ENCODE data around the gene TOMM5. TPM values are rescaled to one million over a fixed set of nuclear protein-coding genes. Genes with fewer than 3 reads are reported as not detected.

TOMM5 gene
- total RNA-seq, 1 donor from 2014 or later = 64.5 TPM

DNA sequence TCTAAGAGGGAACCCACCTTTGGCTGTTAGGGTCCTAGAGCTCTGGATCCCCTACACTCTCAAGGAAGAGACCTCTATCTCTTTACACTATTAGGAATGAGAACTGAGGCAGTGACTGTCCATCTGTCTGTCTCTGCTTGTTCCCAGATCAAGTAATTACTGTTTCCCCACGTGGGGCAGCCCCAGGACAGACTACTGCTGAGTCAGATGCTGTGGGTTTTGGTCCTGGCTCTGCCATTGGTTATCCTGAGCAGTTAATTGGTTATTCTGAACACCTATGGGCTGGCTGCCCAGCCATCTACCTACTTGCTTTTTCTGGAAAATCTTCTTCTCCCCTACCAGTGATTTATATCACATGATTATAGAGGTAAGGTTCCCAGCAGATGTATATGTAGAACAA is 49.5 kb downstream of the TOMM5 start:
- Histone ChIP-seq H3K36me3 (peaks cover 2 to 5% of the 10 kb centered on the region in 2 donors), H3K9me3 (no peaks in the 10 kb centered on the region), H3K4me3 (no peak overlapping the region), H3K27me3 (no peaks in the 10 kb centered on the region), H3K4me1 (no peaks in the 10 kb centered on the region), H3K27ac (no peak overlapping the region)
- TF ChIP-seq, protein P1, sequence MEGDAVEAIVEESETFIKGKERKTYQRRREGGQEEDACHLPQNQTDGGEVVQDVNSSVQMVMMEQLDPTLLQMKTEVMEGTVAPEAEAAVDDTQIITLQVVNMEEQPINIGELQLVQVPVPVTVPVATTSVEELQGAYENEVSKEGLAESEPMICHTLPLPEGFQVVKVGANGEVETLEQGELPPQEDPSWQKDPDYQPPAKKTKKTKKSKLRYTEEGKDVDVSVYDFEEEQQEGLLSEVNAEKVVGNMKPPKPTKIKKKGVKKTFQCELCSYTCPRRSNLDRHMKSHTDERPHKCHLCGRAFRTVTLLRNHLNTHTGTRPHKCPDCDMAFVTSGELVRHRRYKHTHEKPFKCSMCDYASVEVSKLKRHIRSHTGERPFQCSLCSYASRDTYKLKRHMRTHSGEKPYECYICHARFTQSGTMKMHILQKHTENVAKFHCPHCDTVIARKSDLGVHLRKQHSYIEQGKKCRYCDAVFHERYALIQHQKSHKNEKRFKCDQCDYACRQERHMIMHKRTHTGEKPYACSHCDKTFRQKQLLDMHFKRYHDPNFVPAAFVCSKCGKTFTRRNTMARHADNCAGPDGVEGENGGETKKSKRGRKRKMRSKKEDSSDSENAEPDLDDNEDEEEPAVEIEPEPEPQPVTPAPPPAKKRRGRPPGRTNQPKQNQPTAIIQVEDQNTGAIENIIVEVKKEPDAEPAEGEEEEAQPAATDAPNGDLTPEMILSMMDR (IDR thresholded peaks at IDR 0.05) = no peak
- DNase-seq (ENCODE audit: low spot score in 2 of 2) = no peak
- intact Hi-C loops (cut with DNase I) = no loop called here

DNA sequence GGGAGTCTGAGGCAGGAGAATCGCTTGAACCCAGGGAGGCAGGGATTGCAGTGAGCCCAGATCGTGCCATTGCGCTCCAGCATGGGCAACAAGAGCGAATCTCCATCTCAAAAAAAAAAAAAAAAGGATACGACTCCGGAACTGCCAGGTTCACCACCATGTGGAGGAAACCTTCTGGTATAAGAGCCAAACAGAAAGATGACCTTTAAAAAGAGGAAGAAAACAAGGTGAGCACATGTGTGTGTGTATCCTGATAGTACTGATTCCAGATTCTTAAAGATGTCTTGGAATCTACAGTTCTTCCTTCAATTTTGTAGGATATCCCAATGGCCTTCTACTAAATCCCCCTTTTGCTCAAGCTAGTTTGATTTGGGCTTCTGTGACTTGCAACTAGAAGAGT is 49.9 kb downstream of the TOMM5 start:
- TF ChIP-seq, protein P1 (IDR thresholded peaks at IDR 0.05) = no peak
- Histone ChIP-seq H3K9me3 (no peaks in the 10 kb centered on the region), H3K36me3 (peaks cover 5 to 9% of the 10 kb centered on the region in 2 donors), H3K27me3 (no peaks in the 10 kb centered on the region), H3K4me3 (no peak overlapping the region), H3K4me1 (no peaks in the 10 kb centered on the region), H3K27ac (no peak overlapping the region)
- intact Hi-C loops (cut with DNase I) = no loop called here
- DNase-seq (ENCODE audit: low spot score in 2 of 2) = no peak

DNA sequence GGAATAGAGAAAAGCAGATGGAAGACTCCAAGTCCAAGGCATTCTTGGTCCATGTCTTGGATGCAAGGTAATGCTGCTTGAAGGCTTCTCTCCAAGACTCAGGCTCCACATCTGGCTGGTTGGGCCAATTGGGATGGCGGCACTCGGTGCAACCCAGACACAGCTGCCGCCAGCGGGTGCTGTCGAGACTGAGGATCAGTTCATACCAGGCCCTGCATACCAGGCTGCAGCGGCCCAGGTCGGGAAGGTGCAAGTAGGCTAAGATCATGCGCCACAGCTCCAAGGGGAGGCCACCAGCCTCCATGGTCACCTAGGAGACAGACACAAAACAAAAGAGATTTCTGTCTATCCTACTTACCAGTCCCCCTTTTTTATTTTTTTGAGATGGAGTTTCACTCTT is 50.9 kb downstream of the TOMM5 start:
- Histone ChIP-seq H3K9me3 (no peaks in the 10 kb centered on the region), H3K4me1 (no peaks in the 10 kb centered on the region), H3K27ac (no peak overlapping the region), H3K4me3 (no peak overlapping the region), H3K36me3 (peaks cover 15 to 19% of the 10 kb centered on the region in 2 donors), H3K27me3 (no peaks in the 10 kb centered on the region)
- TF ChIP-seq, protein P1 (IDR thresholded peaks at IDR 0.05) = no peak
- intact Hi-C loops (cut with DNase I) = no loop called here
- DNase-seq (ENCODE audit: low spot score in 2 of 2) = no peak

DNA sequence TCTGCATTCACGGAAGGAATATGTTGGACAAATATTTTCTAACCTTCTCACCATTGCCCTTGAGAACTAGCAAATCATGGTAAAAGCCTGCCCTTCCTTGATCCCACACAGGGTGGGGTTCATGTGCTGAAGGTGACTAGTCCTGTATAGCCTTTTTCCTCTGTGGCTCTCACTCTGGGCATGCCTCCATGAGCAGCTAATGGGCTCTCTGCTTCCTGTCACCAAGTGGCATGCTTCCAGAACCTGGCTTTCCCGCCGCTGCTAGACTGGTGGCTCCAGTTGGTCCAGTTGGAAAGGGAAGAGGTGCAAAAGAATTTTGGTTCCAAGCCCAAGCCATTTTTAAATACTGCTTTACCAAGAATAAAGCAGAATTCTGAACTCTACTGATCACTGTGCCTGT is 51.8 kb downstream of the TOMM5 start:
- no peaks in the 10 kb centered on the region for H3K27me3 ChIP-seq
- H3K36me3 ChIP-seq = peaks cover 16 to 27% of the 10 kb centered on the region in 2 donors
- no peak overlapping the region for H3K4me3 ChIP-seq
- intact Hi-C loops (cut with DNase I) = no loop called here
- H3K4me1 ChIP-seq = no peaks in the 10 kb centered on the region
- H3K9me3 ChIP-seq = no peaks in the 10 kb centered on the region
- H3K27ac ChIP-seq = no peak overlapping the region
- TF ChIP-seq, protein P1 (IDR thresholded peaks at IDR 0.05) = no peak
- DNase-seq (ENCODE audit: low spot score in 2 of 2) = no peak

DNA sequence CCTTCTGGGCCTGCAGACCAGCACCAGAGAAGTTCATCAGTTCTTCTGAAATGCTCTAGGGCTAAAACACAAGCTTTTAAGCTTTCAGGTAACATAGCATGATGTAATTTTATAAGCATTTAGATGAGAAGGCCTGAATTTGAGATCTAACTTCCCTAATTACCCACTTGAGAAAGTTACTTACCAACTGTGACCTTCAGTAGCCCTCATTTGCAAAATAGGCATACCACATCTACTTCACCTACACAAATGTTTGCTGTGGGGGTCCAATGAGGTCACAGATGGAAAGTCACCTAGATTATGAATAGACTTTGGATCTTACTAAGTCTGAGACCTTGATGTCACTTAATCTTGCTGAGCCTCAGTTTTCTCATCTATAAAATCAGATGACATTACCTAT is 52.8 kb downstream of the TOMM5 start:
- TF ChIP-seq, protein P1 (IDR thresholded peaks at IDR 0.05) = no peak
- Histone ChIP-seq H3K4me1 (no peaks in the 10 kb centered on the region), H3K4me3 (no peak overlapping the region), H3K9me3 (no peaks in the 10 kb centered on the region), H3K27me3 (no peaks in the 10 kb centered on the region), H3K36me3 (peaks cover 16 to 32% of the 10 kb centered on the region in 2 donors), H3K27ac (no peak overlapping the region)
- intact Hi-C loops (cut with DNase I) = no loop called here
- DNase-seq (ENCODE audit: low spot score in 2 of 2) = no peak

Other genes starting within 250 kb of the TOMM5 start
- 131 TPM for gene GRHPR, start 169.9 kb downstream of the TOMM5 start, total RNA-seq
- gene ZBTB5, start 127.1 kb downstream of the TOMM5 start, total RNA-seq = 3.4 TPM
- 18.0 TPM for gene POLR1E, start 106.6 kb downstream of the TOMM5 start, total RNA-seq
- gene FBXO10, start 16.2 kb downstream of the TOMM5 start, total RNA-seq = 8.2 TPM
- not detected for gene FRMPD1, start 58.4 kb upstream of the TOMM5 start, total RNA-seq
- gene TRMT10B, start 161.2 kb upstream of the TOMM5 start, total RNA-seq = 0.53 TPM
- 9.0 TPM for gene EXOSC3, start 192.5 kb upstream of the TOMM5 start, total RNA-seq
- 23.5 TPM for gene DCAF10, start 208.2 kb upstream of the TOMM5 start, total RNA-seq